WTC11 (cell line): ENCODE measurements around the gene C6orf52. TPM values are rescaled to one million over a fixed set of nuclear protein-coding genes. Genes with fewer than 3 reads are reported as not detected.

ENCODE experiments used
- ATAC-seq: fragments of 200-7000 bp; cut with Tn5 transposase; 2 replicates; pipeline ENCODE4 v1.10.0; 2021; ENCODE audit warnings: mild to moderate bottlenecking, moderate library complexity
- CTCF ChIA-PET: fragments of 300-600 bp; sonication (Branson Sonifier 250); formaldehyde crosslinking; loops from one replicate; lab custom pipeline; 2021; ENCODE audit warnings: antibody characterized with exemption; lab: Charles Lee
- POLR2A ChIA-PET: fragments of 350-600 bp; sonication (Branson Sonifier 250); formaldehyde crosslinking; loops from one replicate; lab custom pipeline; 2021; ENCODE audit warnings: antibody characterized with exemption; lab: Charles Lee
- DNase-seq: peaks from one replicate; pipeline ENCODE4 v3.0.0; 2021; ENCODE audit warnings: low spot score
- H3K27ac Mint-ChIP-seq: 2 replicates; pipeline ENCODE4 v1.8.0; 2021; ENCODE audit warnings: mixed read lengths
- H3K27me3 Mint-ChIP-seq: 2 replicates; pipeline ENCODE4 v1.8.0; 2021; ENCODE audit warnings: low read depth, mild to moderate bottlenecking, moderate library complexity, mixed read lengths
- H3K36me3 Mint-ChIP-seq: 2 replicates; pipeline ENCODE4 v1.8.0; 2021; ENCODE audit warnings: mixed read lengths
- H3K4me1 Mint-ChIP-seq: 2 replicates; pipeline ENCODE4 v1.8.0; 2022; ENCODE audit warnings: mixed read lengths
- H3K4me3 Mint-ChIP-seq: 2 replicates; pipeline ENCODE4 v1.8.0; 2021; ENCODE audit warnings: mild to moderate bottlenecking, moderate library complexity, mixed read lengths
- H3K9me3 Mint-ChIP-seq: 2 replicates; pipeline ENCODE4 v1.8.0; 2021; ENCODE audit warnings: mixed read lengths
- AFF4 ChIP-seq: sonication (generic); formaldehyde crosslinking; IDR thresholded peaks from 2 replicates; pipeline ENCODE4 v1.8.1; 2023; ENCODE audit warnings: mild to moderate bottlenecking, missing genetic modification reagents, borderline replicate concordance
- CBFB ChIP-seq: sonication (generic); formaldehyde crosslinking; IDR thresholded peaks from 2 replicates; pipeline ENCODE4 v1.8.1; 2022; ENCODE audit warnings: mild to moderate bottlenecking, low read depth, missing genetic modification reagents
- GABPB1 ChIP-seq: sonication (generic); formaldehyde crosslinking; IDR thresholded peaks from 2 replicates; pipeline ENCODE4 v1.8.1; 2023; ENCODE audit warnings: mild to moderate bottlenecking, missing genetic modification reagents
- MXD4 ChIP-seq: fragments of 250-450 bp; sonication (Bioruptor Pico); IDR thresholded peaks from 2 replicates; pipeline ENCODE4 v1.8.0; 2021; ENCODE audit warnings: mild to moderate bottlenecking, moderate library complexity, borderline replicate concordance
- NFE2L1 ChIP-seq: sonication (generic); formaldehyde crosslinking; IDR thresholded peaks from 2 replicates; pipeline ENCODE4 v1.8.1; 2023; ENCODE audit warnings: missing genetic modification reagents
- PRRX2 ChIP-seq: fragments of 250-450 bp; sonication (Bioruptor Pico); IDR thresholded peaks from 2 replicates; pipeline ENCODE4 v1.8.0; 2021; ENCODE audit warnings: mild to moderate bottlenecking
- SMAD3 ChIP-seq: sonication (generic); formaldehyde crosslinking; IDR thresholded peaks from 2 replicates; pipeline ENCODE4 v1.8.0; 2022; ENCODE audit warnings: missing genetic modification reagents, mild to moderate bottlenecking, borderline replicate concordance
- TCF7 ChIP-seq: sonication (generic); formaldehyde crosslinking; IDR thresholded peaks from 2 replicates; pipeline ENCODE4 v1.8.0; 2022; ENCODE audit warnings: mild to moderate bottlenecking, low read depth, missing genetic modification reagents, moderate library complexity
- TEAD1 ChIP-seq: sonication (generic); formaldehyde crosslinking; IDR thresholded peaks from 2 replicates; pipeline ENCODE4 v1.8.0; 2022; ENCODE audit warnings: mild to moderate bottlenecking, missing genetic modification reagents
- USF2 ChIP-seq: sonication (generic); formaldehyde crosslinking; IDR thresholded peaks from 2 replicates; pipeline ENCODE4 v1.8.1; 2023; ENCODE audit warnings: mild to moderate bottlenecking, missing genetic modification reagents, moderate library complexity
- ZBTB43 ChIP-seq: sonication (generic); formaldehyde crosslinking; IDR thresholded peaks from 2 replicates; pipeline ENCODE4 v1.8.1; 2023; ENCODE audit warnings: mild to moderate bottlenecking, missing genetic modification reagents
- ZNF121 ChIP-seq: sonication (generic); formaldehyde crosslinking; IDR thresholded peaks from 2 replicates; pipeline ENCODE4 v1.8.0; 2023; ENCODE audit warnings: missing genetic modification reagents
- ZNF138 ChIP-seq: sonication (generic); formaldehyde crosslinking; conservative IDR thresholded peaks from 2 replicates; pipeline ENCODE4 v1.8.1; 2022; ENCODE audit warnings: mild to moderate bottlenecking, moderate library complexity, missing genetic modification reagents
- ZNF219 ChIP-seq: sonication (generic); formaldehyde crosslinking; IDR thresholded peaks from 2 replicates; pipeline ENCODE4 v1.8.0; 2023; ENCODE audit warnings: missing genetic modification reagents, mild to moderate bottlenecking, borderline replicate concordance
- ZNF317 ChIP-seq: sonication (generic); formaldehyde crosslinking; IDR thresholded peaks from 2 replicates; pipeline ENCODE4 v1.8.1; 2023; ENCODE audit warnings: low read depth, mild to moderate bottlenecking, moderate library complexity, missing genetic modification reagents, borderline replicate concordance
- ZNF396 ChIP-seq: fragments of 250-450 bp; sonication (Bioruptor Pico); IDR thresholded peaks from 2 replicates; pipeline ENCODE4 v1.8.0; 2021; ENCODE audit warnings: mild to moderate bottlenecking, moderate library complexity, borderline replicate concordance
- ZNF425 ChIP-seq: fragments of 250-450 bp; sonication (Bioruptor Pico); conservative IDR thresholded peaks from 2 replicates; pipeline ENCODE4 v1.9.0; 2021; ENCODE audit warnings: mild to moderate bottlenecking
- ZNF532 ChIP-seq: fragments of 250-450 bp; sonication (Bioruptor Pico); IDR thresholded peaks from 2 replicates; pipeline ENCODE4 v1.9.0; 2021; ENCODE audit warnings: mild to moderate bottlenecking, borderline replicate concordance
- ZSCAN18 ChIP-seq: fragments of 250-450 bp; sonication (Bioruptor Pico); IDR thresholded peaks from 2 replicates; pipeline ENCODE4 v2.1.2; 2022; ENCODE audit warnings: mild to moderate bottlenecking, moderate library complexity
- total RNA-seq: library from RNA; stranded (reverse); gene quantifications from 3 replicates; pipeline ENCODE4 v1.2.3, GENCODE V29; 2021

The C6orf52 gene
- total RNA-seq, 1 experiment from 2014 or later, result 0.42 TPM

GRCh38 chr6:10685092-10685915, 9.1 kb downstream of the C6orf52 start (continued):
- TF ChIP-seq AFF4 (CRISPR knock-in tag), result no peak
- no peak for TF ChIP-seq MXD4 (CRISPR knock-in tag)
- TF ChIP-seq TEAD1 (CRISPR knock-in tag), result no peak
- TF ChIP-seq ZNF396 (CRISPR knock-in tag), result no peak
- no peak for TF ChIP-seq ZNF138 (CRISPR knock-in tag)
- no peak for TF ChIP-seq ZNF532 (CRISPR knock-in tag)
- no peak for TF ChIP-seq ZNF317
- no peak for TF ChIP-seq PRRX2 (CRISPR knock-in tag)
- no peak for TF ChIP-seq TCF7 (CRISPR knock-in tag)
- TF ChIP-seq GABPB1 (CRISPR knock-in tag), result no peak
- TF ChIP-seq ZNF219 (CRISPR knock-in tag), result no peak
- TF ChIP-seq ZSCAN18 (CRISPR knock-in tag), result no peak

GRCh38 chr6:10684618-10685017, 9.8 kb downstream of the C6orf52 start:
- Mint-ChIP-seq H3K27me3 (no peaks in the 10 kb centered on the region), H3K4me3 (no peak overlapping the region), H3K27ac (no peak overlapping the region)
- ATAC-seq, result no peak
- ChIA-PET POLR2A (no interaction called here), CTCF (no interaction called here)
- no peak for DNase-seq
- TF ChIP-seq CBFB (CRISPR knock-in tag) (no peak), SMAD3 (no peak), ZBTB43 (CRISPR knock-in tag) (no peak), GABPB1 (CRISPR knock-in tag) (no peak), ZNF425 (CRISPR knock-in tag) (no peak), ZNF121 (CRISPR knock-in tag) (no peak), USF2 (no peak), NFE2L1 (CRISPR knock-in tag) (no peak)
- TF ChIP-seq, all 79 proteins: peak for 0
- peaks cover 7% of the 10 kb centered on the region; the same call in 1 of the 2 replicates for H3K9me3 Mint-ChIP-seq
- H3K4me1 Mint-ChIP-seq, result peaks cover 21% of the 10 kb centered on the region
- no peaks in the 10 kb centered on the region for H3K36me3 Mint-ChIP-seq
